ENCODE measurements around the gene SECISBP2. TPM values are rescaled to one million over a fixed set of nuclear protein-coding genes. Genes with fewer than 3 reads are reported as not detected.

The SECISBP2 gene
- total and polyA plus RNA-seq, 4 donors: 14.2 to 37.7 (median 24.3) TPM

DNA sequence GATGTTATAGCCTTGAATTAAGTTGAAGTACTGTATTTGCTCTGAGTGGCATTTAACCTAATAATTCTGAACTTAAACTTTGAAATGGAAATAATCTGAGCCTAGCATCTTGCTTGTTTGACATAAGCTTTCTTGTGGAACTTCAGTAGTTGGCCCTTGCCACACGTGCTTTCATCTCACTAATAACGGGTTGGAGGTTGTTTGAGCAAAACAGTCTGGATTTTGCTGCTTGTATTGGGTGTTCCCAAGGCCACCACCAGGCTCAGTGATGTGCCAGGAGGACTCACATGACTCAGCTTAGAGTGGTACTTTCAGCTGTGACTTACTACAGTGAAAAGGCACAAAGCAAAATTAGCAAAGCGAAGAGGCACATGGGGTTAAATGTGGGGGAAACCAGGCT is 35.7 kb downstream of the SECISBP2 start:
- Histone ChIP-seq H3K27ac (ENCODE audit: low read depth in 1 of 2, low read length in 2 of 2) (no peak overlapping the region), H3K27me3 (ENCODE audit: control insufficient read depth in 4 of 4, insufficient read depth in 4 of 4, low read length in 3 of 4) (no peaks in the 10 kb centered on the region), H3K4me1 (ENCODE audit: control insufficient read depth in 4 of 4, insufficient read depth in 4 of 4, low read length in 3 of 4) (peaks cover 22 to 43% (median 33%) of the 10 kb centered on the region in 4 donors), H3K9ac (ENCODE audit: low read depth in 1 of 2, low read length in 2 of 2) (no peak overlapping the region), H3K9me3 (ENCODE audit: control insufficient read depth in 4 of 4, low read length in 3 of 4) (no peaks in the 10 kb centered on the region), H3K36me3 (ENCODE audit: control insufficient read depth in 4 of 4, insufficient read depth in 3 of 4, low read depth in 1 of 4, low read length in 3 of 4) (peaks cover 2 to 32% (median 20%) of the 10 kb centered on the region in 4 donors), H3K4me3 (ENCODE audit: low read depth in 1 of 3, low read length in 3 of 3) (no peak overlapping the region)
- WGBS: 74% methylated on average over 3 of the region's 3 CpGs
- DNase-seq (ENCODE audit: low spot score): no peak
- TF ChIP-seq FOXA1 (IDR thresholded peaks at IDR 0.05) (no peak), RAD21 (IDR thresholded peaks at IDR 0.05) (no peak), JUND (IDR thresholded peaks at IDR 0.05) (no peak)

DNA sequence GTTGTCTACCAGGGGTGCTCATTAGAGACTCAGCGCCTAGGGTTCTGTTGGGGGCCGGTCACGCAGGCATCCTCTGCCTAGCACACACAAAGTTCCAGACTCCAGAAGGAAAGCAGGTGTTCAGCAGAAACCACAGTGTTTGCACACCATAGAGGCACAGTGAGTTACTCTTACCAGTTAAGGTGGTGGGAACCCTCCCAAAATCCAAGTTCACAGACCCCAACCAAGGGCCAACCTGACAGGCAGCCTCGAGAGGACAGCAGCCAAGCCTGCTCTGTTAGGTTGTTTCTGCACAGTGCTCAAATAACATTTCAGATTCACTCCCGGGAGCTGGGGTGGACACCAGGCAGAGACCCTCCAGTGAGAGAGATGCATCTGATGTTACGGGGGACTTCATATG is 36.2 kb downstream of the SECISBP2 start:
- Histone ChIP-seq H3K27ac (ENCODE audit: low read depth in 1 of 2, low read length in 2 of 2) (no peak overlapping the region), H3K27me3 (ENCODE audit: control insufficient read depth in 4 of 4, insufficient read depth in 4 of 4, low read length in 3 of 4) (no peaks in the 10 kb centered on the region), H3K36me3 (ENCODE audit: control insufficient read depth in 4 of 4, insufficient read depth in 3 of 4, low read depth in 1 of 4, low read length in 3 of 4) (peaks cover 2 to 32% (median 19%) of the 10 kb centered on the region in 4 donors), H3K4me3 (ENCODE audit: low read depth in 1 of 3, low read length in 3 of 3) (no peak overlapping the region), H3K9me3 (ENCODE audit: control insufficient read depth in 4 of 4, low read length in 3 of 4) (no peaks in the 10 kb centered on the region), H3K9ac (ENCODE audit: low read depth in 1 of 2, low read length in 2 of 2) (no peak overlapping the region), H3K4me1 (ENCODE audit: control insufficient read depth in 4 of 4, insufficient read depth in 4 of 4, low read length in 3 of 4) (peaks cover 22 to 43% (median 33%) of the 10 kb centered on the region in 4 donors)
- WGBS: 98% methylated on average over 6 of the region's 6 CpGs
- DNase-seq (ENCODE audit: low spot score): no peak
- no peak for TF ChIP-seq FOXA1 (IDR thresholded peaks at IDR 0.05)
- TF ChIP-seq ZBTB33 (IDR thresholded peaks at IDR 0.05): no peak
- TF ChIP-seq, protein P1, sequence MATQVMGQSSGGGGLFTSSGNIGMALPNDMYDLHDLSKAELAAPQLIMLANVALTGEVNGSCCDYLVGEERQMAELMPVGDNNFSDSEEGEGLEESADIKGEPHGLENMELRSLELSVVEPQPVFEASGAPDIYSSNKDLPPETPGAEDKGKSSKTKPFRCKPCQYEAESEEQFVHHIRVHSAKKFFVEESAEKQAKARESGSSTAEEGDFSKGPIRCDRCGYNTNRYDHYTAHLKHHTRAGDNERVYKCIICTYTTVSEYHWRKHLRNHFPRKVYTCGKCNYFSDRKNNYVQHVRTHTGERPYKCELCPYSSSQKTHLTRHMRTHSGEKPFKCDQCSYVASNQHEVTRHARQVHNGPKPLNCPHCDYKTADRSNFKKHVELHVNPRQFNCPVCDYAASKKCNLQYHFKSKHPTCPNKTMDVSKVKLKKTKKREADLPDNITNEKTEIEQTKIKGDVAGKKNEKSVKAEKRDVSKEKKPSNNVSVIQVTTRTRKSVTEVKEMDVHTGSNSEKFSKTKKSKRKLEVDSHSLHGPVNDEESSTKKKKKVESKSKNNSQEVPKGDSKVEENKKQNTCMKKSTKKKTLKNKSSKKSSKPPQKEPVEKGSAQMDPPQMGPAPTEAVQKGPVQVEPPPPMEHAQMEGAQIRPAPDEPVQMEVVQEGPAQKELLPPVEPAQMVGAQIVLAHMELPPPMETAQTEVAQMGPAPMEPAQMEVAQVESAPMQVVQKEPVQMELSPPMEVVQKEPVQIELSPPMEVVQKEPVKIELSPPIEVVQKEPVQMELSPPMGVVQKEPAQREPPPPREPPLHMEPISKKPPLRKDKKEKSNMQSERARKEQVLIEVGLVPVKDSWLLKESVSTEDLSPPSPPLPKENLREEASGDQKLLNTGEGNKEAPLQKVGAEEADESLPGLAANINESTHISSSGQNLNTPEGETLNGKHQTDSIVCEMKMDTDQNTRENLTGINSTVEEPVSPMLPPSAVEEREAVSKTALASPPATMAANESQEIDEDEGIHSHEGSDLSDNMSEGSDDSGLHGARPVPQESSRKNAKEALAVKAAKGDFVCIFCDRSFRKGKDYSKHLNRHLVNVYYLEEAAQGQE (IDR thresholded peaks at IDR 0.05): no peak
- no peak for TF ChIP-seq TAF1 (conservative IDR thresholded peaks at IDR 0.05)
- no peak for TF ChIP-seq HNF4A (conservative IDR thresholded peaks at IDR 0.05)
- no peak for TF ChIP-seq SP1 (IDR thresholded peaks at IDR 0.05)
- no peak for TF ChIP-seq EGR1 (IDR thresholded peaks at IDR 0.05; ENCODE audit: low read depth in 2 of 2)
- TF ChIP-seq JUND (IDR thresholded peaks at IDR 0.05): no peak

- Histone ChIP-seq H3K9ac (ENCODE audit: low read depth in 1 of 2, low read length in 2 of 2) (no peak overlapping the region), H3K9me3 (ENCODE audit: control insufficient read depth in 4 of 4, low read length in 3 of 4) (no peaks in the 10 kb centered on the region), H3K27ac (ENCODE audit: low read depth in 1 of 2, low read length in 2 of 2) (peak overlapping the region in 1 of 2 donors; percentile 40), H3K4me1 (ENCODE audit: control insufficient read depth in 4 of 4, insufficient read depth in 4 of 4, low read length in 3 of 4) (peaks cover 16 to 28% (median 20%) of the 10 kb centered on the region in 4 donors), H3K36me3 (ENCODE audit: control insufficient read depth in 4 of 4, insufficient read depth in 3 of 4, low read depth in 1 of 4, low read length in 3 of 4) (peaks cover 8 to 44% (median 30%) of the 10 kb centered on the region in 4 donors), H3K27me3 (ENCODE audit: control insufficient read depth in 4 of 4, insufficient read depth in 4 of 4, low read length in 3 of 4) (no peaks in the 10 kb centered on the region), H3K4me3 (ENCODE audit: low read depth in 1 of 3, low read length in 3 of 3) (no peak overlapping the region)
- WGBS: 92% methylated on average over 2 of the region's 2 CpGs
- TF ChIP-seq, protein P1 (IDR thresholded peaks at IDR 0.05): no peak
- TF ChIP-seq HNF4A (conservative IDR thresholded peaks at IDR 0.05) (no peak), HNF4G (IDR thresholded peaks at IDR 0.05) (no peak), FOXA2 (IDR thresholded peaks at IDR 0.05) (no peak), YY1 (IDR thresholded peaks at IDR 0.05) (no peak), TAF1 (conservative IDR thresholded peaks at IDR 0.05) (no peak)
- TF ChIP-seq, protein P2, sequence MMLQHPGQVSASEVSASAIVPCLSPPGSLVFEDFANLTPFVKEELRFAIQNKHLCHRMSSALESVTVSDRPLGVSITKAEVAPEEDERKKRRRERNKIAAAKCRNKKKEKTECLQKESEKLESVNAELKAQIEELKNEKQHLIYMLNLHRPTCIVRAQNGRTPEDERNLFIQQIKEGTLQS (IDR thresholded peaks at IDR 0.05): no peak
- TF ChIP-seq, protein P3, sequence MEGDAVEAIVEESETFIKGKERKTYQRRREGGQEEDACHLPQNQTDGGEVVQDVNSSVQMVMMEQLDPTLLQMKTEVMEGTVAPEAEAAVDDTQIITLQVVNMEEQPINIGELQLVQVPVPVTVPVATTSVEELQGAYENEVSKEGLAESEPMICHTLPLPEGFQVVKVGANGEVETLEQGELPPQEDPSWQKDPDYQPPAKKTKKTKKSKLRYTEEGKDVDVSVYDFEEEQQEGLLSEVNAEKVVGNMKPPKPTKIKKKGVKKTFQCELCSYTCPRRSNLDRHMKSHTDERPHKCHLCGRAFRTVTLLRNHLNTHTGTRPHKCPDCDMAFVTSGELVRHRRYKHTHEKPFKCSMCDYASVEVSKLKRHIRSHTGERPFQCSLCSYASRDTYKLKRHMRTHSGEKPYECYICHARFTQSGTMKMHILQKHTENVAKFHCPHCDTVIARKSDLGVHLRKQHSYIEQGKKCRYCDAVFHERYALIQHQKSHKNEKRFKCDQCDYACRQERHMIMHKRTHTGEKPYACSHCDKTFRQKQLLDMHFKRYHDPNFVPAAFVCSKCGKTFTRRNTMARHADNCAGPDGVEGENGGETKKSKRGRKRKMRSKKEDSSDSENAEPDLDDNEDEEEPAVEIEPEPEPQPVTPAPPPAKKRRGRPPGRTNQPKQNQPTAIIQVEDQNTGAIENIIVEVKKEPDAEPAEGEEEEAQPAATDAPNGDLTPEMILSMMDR (IDR thresholded peaks at IDR 0.05; ENCODE audit: low read depth, low read length, missing input control): no peak
- TF ChIP-seq, protein P4, sequence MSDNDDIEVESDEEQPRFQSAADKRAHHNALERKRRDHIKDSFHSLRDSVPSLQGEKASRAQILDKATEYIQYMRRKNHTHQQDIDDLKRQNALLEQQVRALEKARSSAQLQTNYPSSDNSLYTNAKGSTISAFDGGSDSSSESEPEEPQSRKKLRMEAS (IDR thresholded peaks at IDR 0.05): no peak
- peak; percentile 31 for DNase-seq (ENCODE audit: low spot score)
Observed at GRCh38 chr9:89356782-89357181, 38.5 kb downstream of the SECISBP2 start.

All from liver (tissue), 9 donors.